ENCODE data around the gene DIRAS1.

The DIRAS1 gene

GRCh38 chr19:2759965-2760364 lies 38.8 kb upstream of the DIRAS1 start:
- Mint-ChIP-seq H3K36me3 (ENCODE audit: low read depth) (peaks cover 89% of the 10 kb centered on the region), H3K27me3 (no peaks in the 10 kb centered on the region), H3K27ac (no peak overlapping the region), H3K4me3 (no peak overlapping the region), H3K4me1 (ENCODE audit: low read depth) (peaks cover 7% of the 10 kb centered on the region), H3K9me3 (no peaks in the 10 kb centered on the region)
- DNase-seq: no peak

DNA sequence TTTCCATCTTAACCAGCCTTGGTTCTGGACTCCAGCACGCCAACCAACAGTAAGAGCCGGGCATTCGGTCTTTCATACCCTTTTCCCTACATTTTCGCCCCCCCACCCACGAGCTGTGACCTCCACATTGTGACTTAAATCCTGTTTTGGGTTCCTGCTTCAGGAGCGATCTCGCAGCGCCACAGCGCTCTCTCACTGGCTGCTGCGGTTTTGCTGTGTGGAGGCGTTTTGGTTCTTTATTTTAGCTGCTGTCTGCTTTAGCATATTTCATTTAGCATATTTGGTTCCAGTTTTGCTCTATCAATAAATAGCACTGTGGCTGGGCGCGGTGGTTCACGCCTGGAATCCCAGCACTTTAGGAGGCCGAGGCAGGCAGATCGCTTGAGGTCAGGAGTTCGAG lies 38.2 kb upstream of the DIRAS1 start:
- no peak overlapping the region for H3K4me3 Mint-ChIP-seq
- no peaks in the 10 kb centered on the region for H3K9me3 Mint-ChIP-seq
- peaks cover 89% of the 10 kb centered on the region for H3K36me3 Mint-ChIP-seq (ENCODE audit: low read depth)
- H3K27ac Mint-ChIP-seq: no peak overlapping the region
- no peak for DNase-seq
- H3K27me3 Mint-ChIP-seq: no peaks in the 10 kb centered on the region
- H3K4me1 Mint-ChIP-seq (ENCODE audit: low read depth): peaks cover 7% of the 10 kb centered on the region

DNA sequence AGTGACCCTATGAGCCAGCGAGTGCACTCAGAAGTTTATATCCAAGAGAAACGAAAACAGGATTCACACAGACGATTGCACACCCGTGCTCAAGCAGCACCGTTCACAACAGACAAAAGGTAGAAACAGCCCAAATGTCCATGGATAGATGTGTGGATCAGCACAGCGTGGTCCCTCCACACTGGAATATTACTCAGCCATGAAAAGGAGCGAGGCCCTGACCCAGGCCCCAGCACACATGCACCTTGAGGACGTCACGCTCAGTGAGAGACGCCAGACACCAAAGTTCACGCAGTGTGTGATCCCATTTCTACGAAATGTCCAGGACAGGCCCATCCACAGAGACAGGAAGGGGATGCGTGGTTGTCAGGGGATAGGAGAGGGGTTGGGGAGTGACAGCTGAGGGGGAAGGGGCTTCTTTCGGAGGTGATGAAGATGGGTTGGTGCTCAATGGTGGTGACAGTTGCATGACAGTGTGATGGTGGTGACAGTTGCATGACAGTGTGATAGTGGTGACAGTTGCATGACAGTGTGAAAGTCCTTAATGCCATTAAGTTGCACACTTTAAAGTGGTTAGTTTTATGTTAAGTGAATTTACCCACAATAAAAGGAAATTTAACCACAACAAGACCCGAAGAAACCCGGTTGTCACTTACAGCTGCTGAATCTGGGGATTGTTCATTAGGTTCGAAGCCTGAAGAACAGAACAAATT lies 37.6 kb upstream of the DIRAS1 start:
- Mint-ChIP-seq H3K36me3 (ENCODE audit: low read depth) (peaks cover 90% of the 10 kb centered on the region), H3K4me1 (ENCODE audit: low read depth) (peaks cover 7% of the 10 kb centered on the region), H3K27ac (no peak overlapping the region), H3K9me3 (no peaks in the 10 kb centered on the region), H3K27me3 (no peaks in the 10 kb centered on the region), H3K4me3 (no peak overlapping the region)
- no peak for DNase-seq

DNA sequence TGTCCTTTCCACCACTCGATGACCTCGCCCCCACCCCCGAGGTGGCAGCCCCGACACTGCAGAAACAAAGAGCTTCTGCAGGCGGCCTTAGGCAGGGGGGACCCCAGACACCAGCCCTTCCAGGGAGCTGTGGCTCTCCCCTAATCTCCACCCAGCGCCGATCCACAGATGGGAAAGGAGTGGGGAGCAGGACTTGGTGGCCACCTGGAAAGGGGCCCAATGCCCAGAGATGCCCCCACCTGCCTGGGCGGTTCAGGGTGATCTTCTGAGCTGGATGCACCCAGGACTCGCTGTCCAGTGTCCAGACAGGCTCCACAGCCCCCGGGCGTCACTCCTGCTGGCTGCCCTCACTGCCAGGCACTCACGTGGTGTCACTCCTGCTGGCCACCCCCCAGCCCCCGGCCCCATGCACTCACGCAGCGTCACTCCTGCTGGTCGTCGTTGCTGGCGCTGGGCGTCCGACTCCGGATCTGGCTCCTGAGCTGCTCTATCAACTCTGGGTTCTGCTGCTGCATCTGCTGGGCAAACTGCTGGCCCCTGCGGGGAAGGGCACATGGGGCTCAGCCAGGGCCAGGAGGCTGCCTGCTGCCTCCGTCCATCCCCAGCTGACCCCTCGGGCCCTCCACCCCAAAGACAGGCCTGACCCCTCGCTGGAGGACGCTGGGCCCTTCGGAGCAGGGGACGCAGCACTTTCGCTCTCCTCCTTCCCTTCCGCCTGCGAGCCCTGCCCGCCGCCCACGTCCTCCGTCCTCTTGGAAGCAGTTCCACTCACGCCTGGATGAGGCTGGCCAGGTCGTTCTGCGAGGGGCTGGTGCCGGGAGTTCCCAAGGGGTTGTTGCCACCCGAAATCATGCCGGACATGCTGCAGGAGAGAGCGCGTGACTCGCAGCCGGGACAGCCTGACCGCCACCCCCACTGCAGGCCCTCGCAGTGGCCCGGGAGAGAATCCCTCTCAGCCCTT lies 36.0 kb upstream of the DIRAS1 start:
- DNase-seq: no peak
- H3K4me1 Mint-ChIP-seq (ENCODE audit: low read depth): peaks cover 16% of the 10 kb centered on the region
- no peaks in the 10 kb centered on the region for H3K27me3 Mint-ChIP-seq
- H3K27ac Mint-ChIP-seq: no peak overlapping the region
- no peak overlapping the region for H3K4me3 Mint-ChIP-seq
- H3K9me3 Mint-ChIP-seq: no peaks in the 10 kb centered on the region
- H3K36me3 Mint-ChIP-seq (ENCODE audit: low read depth): peaks cover 86% of the 10 kb centered on the region

- Mint-ChIP-seq H3K4me1 (ENCODE audit: low read depth) (peaks cover 16% of the 10 kb centered on the region), H3K4me3 (no peak overlapping the region), H3K27ac (no peak overlapping the region), H3K36me3 (ENCODE audit: low read depth) (peaks cover 81% of the 10 kb centered on the region), H3K27me3 (no peaks in the 10 kb centered on the region), H3K9me3 (no peaks in the 10 kb centered on the region)
- no peak for DNase-seq
Measured at GRCh38 chr19:2756477-2756876, 35.3 kb upstream of the DIRAS1 start.

DNA sequence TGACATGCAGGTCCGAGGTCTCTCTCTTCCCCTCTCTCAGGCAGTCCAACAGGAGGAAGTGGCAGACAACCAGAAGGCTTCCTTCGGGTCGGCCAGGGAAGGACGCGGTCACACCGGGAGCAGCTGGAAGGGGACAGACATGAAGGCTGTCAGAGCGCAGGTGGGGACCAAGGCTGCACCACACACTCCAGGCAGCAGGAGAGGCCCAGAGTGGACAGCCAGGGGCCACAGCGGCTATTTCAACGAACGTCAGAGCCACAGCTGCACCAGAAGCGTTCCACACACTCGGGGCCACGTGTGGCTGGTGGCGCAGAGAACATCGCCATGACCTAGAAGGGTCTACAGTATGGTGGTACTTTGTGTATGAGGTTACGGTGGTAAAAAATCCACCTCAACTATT lies 34.6 kb upstream of the DIRAS1 start:
- peaks cover 16% of the 10 kb centered on the region for H3K4me1 Mint-ChIP-seq (ENCODE audit: low read depth)
- no peak for DNase-seq
- H3K27me3 Mint-ChIP-seq: no peaks in the 10 kb centered on the region
- H3K4me3 Mint-ChIP-seq: no peak overlapping the region
- peaks cover 75% of the 10 kb centered on the region for H3K36me3 Mint-ChIP-seq (ENCODE audit: low read depth)
- no peak overlapping the region for H3K27ac Mint-ChIP-seq
- no peaks in the 10 kb centered on the region for H3K9me3 Mint-ChIP-seq

DNA sequence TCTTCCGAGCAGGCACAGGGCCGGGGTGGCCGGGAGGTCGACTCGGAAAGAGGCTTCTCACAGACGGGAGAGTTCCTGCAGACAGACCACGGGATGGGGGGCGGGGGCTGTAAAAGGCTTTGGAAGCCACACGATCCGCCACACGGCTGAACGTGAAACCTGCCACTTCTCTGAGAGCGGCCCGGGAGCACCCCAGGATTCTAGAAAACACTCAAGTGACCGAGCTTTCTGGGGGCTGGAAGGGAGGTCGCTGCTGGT lies 34.2 kb upstream of the DIRAS1 start:
- no peaks in the 10 kb centered on the region for H3K27me3 Mint-ChIP-seq
- H3K27ac Mint-ChIP-seq: no peak overlapping the region
- peaks cover 16% of the 10 kb centered on the region for H3K4me1 Mint-ChIP-seq (ENCODE audit: low read depth)
- DNase-seq: no peak
- H3K4me3 Mint-ChIP-seq: no peak overlapping the region
- peaks cover 72% of the 10 kb centered on the region for H3K36me3 Mint-ChIP-seq (ENCODE audit: low read depth)
- no peaks in the 10 kb centered on the region for H3K9me3 Mint-ChIP-seq

DNA sequence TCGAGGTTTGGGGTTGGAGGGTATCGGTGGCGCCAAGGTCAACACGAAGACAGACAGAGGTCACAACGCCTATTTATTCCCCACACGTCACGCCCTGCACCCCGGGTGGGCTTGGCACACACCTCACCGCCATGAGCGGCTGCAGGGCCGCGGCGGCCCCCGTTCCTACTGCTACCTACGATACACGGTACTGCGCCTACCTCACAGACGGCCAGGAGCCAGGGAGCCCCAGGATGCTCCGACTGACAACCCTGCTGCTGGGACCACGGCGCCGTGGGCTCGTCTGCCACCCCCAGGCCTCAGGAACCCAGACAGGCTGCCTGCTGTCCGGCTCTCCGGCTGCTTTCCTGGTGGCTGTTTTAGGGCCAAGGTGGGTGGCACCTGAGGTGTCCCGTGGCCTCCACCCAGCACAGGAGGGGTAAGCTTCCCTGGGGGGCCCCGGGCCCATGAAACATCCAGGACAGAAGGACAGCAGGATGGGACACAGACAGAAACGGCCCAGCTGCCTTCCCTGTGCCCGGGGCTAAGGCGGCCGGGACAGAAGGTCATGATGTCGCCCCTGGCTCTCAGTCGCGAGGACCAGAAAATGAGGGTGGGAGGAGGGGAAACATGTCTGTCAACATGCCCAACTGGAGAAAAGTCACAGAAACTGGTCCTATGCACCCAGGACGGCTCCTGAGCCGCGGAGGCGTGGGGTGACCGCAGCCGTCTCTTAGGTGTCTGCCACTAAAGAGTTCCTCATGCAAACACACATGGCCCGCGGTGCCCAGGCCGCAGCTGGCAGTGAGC lies 33.7 kb upstream of the DIRAS1 start:
- Mint-ChIP-seq H3K36me3 (ENCODE audit: low read depth) (peaks cover 69% of the 10 kb centered on the region), H3K4me1 (ENCODE audit: low read depth) (peaks cover 15% of the 10 kb centered on the region), H3K27me3 (no peaks in the 10 kb centered on the region), H3K27ac (no peak overlapping the region), H3K9me3 (no peaks in the 10 kb centered on the region), H3K4me3 (no peak overlapping the region)
- no peak for DNase-seq

DNA sequence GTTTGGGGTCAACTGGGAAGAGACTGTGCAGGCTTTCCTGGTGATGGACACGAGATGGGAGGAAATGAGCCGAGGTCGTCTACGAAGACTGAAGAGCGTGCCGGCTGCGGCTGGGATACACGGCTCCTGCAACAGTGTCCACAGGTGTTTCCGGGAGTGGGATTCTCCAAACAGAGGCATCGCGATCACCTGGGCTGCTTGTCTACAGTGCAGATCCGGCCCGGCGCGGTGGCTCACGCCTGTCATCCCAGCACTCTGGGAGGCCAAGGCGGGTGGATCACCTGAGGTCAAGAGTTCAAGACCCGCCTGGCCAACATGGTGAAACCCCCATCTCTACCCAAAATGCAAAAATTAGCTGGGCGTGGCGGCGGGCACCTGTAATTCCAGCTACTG lies 30.3 kb upstream of the DIRAS1 start:
- H3K4me1 Mint-ChIP-seq (ENCODE audit: low read depth): peaks cover 11% of the 10 kb centered on the region
- no peak for DNase-seq
- no peaks in the 10 kb centered on the region for H3K9me3 Mint-ChIP-seq
- no peaks in the 10 kb centered on the region for H3K27me3 Mint-ChIP-seq
- H3K36me3 Mint-ChIP-seq (ENCODE audit: low read depth): peaks cover 38% of the 10 kb centered on the region
- no peak overlapping the region for H3K4me3 Mint-ChIP-seq
- H3K27ac Mint-ChIP-seq: no peak overlapping the region

GRCh38 chr19:2750808-2751437 lies 29.8 kb upstream of the DIRAS1 start:
- Mint-ChIP-seq H3K9me3 (no peaks in the 10 kb centered on the region), H3K27me3 (no peaks in the 10 kb centered on the region), H3K4me3 (no peak overlapping the region), H3K36me3 (ENCODE audit: low read depth) (peaks cover 33% of the 10 kb centered on the region), H3K4me1 (ENCODE audit: low read depth) (peaks cover 11% of the 10 kb centered on the region), H3K27ac (no peak overlapping the region)
- no peak for DNase-seq

DNA sequence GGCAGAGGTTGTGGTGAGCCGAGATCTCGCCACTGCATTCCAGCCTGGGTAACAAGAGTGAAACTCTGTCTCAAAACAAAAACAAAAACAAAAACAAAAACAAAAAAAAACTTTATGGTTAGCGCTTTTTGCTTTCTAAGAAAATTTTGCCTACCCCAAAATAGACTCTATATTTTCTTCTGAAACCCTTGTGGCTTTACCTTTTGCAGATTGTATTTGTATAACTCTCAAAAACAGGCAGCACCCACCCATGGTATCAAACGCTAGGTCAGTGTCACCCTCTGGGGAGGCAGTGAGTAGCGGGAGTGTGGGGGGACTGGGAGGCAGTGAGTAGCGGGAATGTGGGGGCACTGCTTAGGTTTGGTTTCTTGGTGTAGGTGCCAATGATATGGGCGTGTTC lies 26.2 kb upstream of the DIRAS1 start:
- Mint-ChIP-seq H3K9me3 (no peaks in the 10 kb centered on the region), H3K4me3 (no peak overlapping the region), H3K27me3 (peaks cover 8% of the 10 kb centered on the region), H3K27ac (no peak overlapping the region), H3K4me1 (ENCODE audit: low read depth) (peaks cover 2% of the 10 kb centered on the region), H3K36me3 (ENCODE audit: low read depth) (no peaks in the 10 kb centered on the region)
- DNase-seq: no peak

- DNase-seq: no peak
- Mint-ChIP-seq H3K9me3 (no peaks in the 10 kb centered on the region), H3K27me3 (peaks cover 20% of the 10 kb centered on the region), H3K4me1 (ENCODE audit: low read depth) (peaks cover 9% of the 10 kb centered on the region), H3K36me3 (ENCODE audit: low read depth) (peaks cover 5% of the 10 kb centered on the region), H3K27ac (no peak overlapping the region), H3K4me3 (no peak overlapping the region)
Measured at GRCh38 chr19:2744113-2744512, 22.9 kb upstream of the DIRAS1 start.

DNA sequence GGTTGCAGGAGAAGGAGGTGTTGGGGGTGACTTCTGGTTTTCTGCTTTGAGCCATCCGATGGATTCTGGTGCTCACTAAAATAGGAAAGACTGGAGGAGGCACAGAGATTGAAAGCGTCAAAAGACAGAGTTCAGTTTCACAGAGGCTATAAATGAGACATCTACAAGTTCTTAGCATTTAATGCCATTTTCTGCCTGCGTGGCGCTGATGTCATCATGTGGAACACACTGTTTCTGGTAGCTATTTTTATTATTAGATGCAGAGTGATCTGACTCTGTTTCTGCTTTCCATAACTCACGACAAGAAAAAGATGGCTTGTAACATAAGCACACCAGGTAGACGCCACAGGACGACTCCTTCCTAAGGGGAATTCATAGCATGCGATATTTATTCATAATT lies 21.9 kb upstream of the DIRAS1 start:
- Mint-ChIP-seq H3K36me3 (ENCODE audit: low read depth) (peaks cover 11% of the 10 kb centered on the region), H3K27ac (no peak overlapping the region), H3K27me3 (peaks cover 20% of the 10 kb centered on the region), H3K4me1 (ENCODE audit: low read depth) (peaks cover 14% of the 10 kb centered on the region), H3K9me3 (no peaks in the 10 kb centered on the region), H3K4me3 (no peak overlapping the region)
- DNase-seq: no peak

- Mint-ChIP-seq H3K4me3 (peak overlapping the region; percentile 94), H3K27me3 (peaks cover 20% of the 10 kb centered on the region), H3K27ac (peak overlapping the region; percentile 5), H3K4me1 (ENCODE audit: low read depth) (peaks cover 25% of the 10 kb centered on the region), H3K9me3 (no peaks in the 10 kb centered on the region), H3K36me3 (ENCODE audit: low read depth) (peaks cover 36% of the 10 kb centered on the region)
- no peak for DNase-seq
Measured at GRCh38 chr19:2740314-2740656, 19.1 kb upstream of the DIRAS1 start.
